ENCODE data around the gene VSTM2L.

Gene VSTM2L

GRCh38 chr20:37991157-37991866, 88.4 kb downstream of the VSTM2L start:
- DNase-seq: no peak

DNA sequence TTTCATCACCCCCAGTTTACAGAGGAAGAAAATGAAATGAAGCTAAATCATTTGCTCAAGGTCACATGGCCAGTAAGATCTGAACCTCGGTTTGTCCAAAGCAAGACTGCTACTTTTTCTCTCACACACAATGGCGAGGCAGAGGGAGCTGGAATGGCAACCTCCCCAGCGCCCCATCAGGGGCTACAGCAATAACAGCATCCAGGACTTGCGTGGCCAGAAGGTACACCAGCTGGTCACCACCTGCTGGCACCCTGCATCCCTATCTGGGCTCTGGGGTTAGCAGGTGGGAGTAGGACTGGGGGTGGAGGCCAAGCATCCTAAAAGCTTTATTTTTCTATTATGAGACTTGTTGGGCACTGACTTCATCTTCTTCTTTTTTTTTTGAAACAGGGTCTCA, 89.0 kb downstream of the VSTM2L start:
- no peak for DNase-seq

GRCh38 chr20:37992802-37993409, 90.0 kb downstream of the VSTM2L start:
- DNase-seq: no peak

DNA sequence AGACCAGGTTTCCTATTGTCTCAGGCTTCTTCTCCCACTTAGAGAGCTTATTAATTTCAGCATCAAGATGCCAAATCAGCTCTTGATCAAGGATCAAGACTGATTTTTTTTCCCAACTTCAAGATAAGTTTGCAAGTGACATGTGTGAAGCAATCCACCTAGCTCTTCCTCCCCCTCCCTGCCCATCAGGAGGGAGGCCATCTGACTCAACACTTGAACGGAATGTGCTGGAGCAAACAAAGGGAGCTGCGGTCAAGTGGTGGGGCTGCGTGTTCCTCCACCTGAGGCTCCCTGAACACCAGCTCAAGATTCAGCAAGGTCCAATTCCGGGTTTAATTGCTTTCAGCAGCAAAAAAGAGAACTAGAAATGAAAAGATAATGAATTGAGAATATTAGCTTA, 91.6 kb downstream of the VSTM2L start:
- DNase-seq: no peak

All from activated CD8-positive, alpha-beta memory T cell treated with anti-CD3 and anti-CD28 coated beads, Interleukin-2, amount 50 U/mL, for 48 hours (primary cell).